GM21576 (cell line): Measurements from ENCODE around the gene DHX30.
"Not testable (repeated sequence)": the region's sequence is repeated elsewhere in the genome, so short reads cannot be mapped to it uniquely, and the experiment has no call there.

ENCODE experiments used
- ATAC-seq: cut with Tn5 transposase; IDR thresholded peaks from one replicate; pipeline ENCODE4 v1.9.1; 2021; ENCODE audit warnings: mild to moderate bottlenecking, moderate library complexity; ENCODE audit not compliant: unreplicated experiment

DHX30 gene

DNA sequence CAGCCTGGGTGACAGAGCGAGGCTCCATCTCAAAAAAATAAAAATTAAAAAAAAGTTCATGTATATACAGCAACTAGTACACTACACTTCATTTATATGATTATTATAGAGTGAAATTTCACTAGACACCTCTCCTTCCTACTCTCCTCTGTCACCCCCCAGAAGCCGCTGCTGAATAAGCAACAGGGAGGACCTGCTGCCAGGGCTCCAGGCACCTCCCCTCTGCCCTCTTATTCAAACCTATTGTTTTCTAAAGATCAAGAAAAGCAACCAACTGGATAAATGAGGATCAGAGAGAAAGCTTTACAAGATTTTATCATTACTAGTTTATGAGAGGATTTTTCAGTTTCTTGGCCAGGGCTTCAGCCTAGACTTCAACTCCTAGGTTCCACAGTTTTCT is 71.5 kb downstream of the DHX30 start:
- no peak for ATAC-seq

DNA sequence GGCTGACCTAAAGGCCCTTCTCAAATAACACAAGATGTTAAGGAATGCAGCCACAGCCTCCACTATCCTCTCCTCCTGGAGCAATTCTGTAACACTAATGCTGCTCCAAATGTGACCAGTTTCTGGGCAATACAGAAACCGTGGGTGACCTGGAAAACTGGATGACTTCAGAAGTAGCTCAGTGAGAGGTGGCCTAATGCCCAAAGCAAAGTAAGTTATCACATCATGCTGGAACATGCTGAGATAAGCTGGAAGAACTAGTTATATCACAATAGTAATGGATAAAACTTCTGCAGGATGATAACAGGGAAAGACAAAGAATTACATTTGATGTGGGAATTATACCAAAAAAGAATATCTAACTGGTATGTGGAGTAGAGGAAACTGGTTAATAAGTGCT is 72.0 kb downstream of the DHX30 start:
- no peak for ATAC-seq

- no peak for ATAC-seq
Measured at GRCh38 chr3:47877290-47877689, 74.4 kb downstream of the DHX30 start.

GRCh38 chr3:47877719-47878118 is 74.8 kb downstream of the DHX30 start:
- ATAC-seq, result no peak

DNA sequence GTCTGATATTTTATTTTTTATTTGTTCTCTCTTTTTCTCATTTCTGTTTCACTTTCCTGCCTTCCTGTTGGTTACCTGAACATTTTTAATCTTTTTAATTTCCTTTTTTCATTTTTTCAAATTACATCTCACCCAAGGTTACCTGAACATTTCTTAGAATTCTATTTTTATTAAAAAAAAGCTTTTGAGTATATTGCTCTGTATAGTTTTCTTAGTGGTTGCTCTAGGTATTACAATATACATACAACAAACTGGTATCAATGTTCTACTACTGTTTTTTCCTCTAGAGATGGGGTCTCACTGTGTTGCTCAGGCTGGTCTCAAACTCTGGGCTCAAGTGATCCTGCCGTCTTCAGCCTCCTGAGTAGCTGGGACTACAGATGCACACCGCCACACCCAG is 79.4 kb downstream of the DHX30 start:
- ATAC-seq, result no peak

DNA sequence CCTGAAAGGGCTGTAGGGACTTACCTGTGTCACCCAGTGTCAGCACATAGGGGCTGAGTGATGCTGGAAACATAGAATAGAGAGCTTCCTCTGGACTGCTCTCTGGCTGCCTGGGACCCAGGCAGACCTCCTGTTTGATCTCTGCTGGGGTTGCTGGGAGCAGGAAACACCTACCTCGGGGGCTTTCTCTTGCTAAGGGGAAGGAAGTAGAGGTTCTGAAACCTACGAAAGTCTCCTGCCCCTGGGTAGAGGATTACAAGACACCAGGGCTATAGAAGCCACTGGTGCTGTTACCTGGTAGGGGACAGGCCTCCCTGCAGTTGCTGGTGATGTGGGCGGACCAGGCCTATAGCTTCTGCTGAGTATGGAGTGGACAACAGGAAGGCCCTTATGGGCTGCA is 81.7 kb downstream of the DHX30 start:
- no peak for ATAC-seq

- ATAC-seq, result no peak
Measured at GRCh38 chr3:47885168-47885567, 82.2 kb downstream of the DHX30 start.

GRCh38 chr3:47887991-47888390 is 85.1 kb downstream of the DHX30 start:
- ATAC-seq, result not testable (repeated sequence)

GRCh38 chr3:47888986-47889757 is 86.2 kb downstream of the DHX30 start:
- ATAC-seq, result no peak

DNA sequence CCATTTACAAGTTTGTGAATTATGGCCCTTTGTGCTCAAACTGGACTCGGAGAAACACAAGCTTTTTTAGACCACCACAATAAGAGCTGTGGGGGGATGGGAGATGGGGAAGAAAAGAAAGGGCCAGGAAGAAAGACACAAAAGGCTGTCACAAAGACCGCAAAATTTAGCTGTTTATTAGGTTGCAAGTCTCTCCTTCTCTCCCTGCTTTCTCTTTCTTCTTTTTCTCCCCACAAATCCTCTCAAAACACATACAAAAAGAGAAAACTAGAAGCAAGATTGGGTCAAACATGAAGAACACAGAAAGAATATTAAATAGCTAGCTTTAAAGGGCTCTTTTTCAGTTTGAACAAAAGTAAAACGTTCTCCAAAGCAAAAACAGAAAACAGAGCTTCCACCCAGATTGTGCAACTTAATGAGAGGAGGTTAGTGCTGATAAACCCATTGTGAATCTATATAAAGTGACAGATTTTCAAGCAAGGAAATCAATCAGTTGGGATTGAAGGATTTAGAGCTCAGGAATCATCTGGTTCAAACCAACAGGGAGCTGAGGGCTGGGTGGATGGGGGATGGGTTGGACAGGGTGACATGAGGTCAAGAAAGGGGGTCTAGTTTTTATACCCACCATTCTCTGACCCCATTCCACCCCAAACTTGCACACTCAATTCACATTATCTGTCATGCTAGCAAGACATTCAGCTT is 87.3 kb downstream of the DHX30 start:
- ATAC-seq, result no peak

DNA sequence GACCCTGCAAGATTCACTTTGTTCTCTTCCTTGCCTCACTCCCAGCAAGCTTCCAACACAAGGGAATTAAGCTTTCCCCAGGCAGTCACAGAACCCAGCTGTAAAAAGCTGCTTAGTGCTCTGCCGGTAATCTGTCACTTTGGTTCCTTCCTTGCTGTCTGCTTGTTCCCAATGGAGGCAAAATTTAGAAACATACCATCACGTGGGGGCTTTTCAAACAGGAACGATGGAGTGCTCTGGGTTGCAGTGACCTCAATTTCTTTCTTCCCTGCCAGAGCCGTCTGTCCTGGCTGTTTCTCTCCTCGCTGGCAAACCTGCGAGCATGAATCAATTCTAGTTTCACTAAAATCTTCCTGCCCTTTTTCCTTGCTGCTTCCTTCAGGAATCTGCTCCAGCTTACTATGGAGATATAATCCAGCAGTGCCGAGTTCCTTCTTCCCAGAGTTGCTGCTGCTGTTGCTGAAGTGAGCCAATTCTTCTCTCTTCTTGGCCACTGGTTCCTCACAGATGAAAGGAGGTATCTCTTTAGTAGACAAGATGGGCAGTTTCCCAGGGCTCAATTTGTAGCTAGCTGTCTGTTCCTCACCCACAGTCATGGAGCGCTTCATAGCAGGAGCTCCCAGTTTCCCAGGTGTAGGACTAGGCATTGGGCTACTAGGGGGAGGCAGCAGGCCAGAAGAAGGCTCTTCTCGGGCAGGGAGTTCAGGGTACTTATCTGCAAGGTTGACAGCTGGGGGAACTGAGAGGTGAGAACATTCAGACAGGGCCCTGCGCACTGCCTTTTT is 88.1 kb downstream of the DHX30 start:
- ATAC-seq, result no peak

- no peak for ATAC-seq
Measured at GRCh38 chr3:47891613-47892005, 88.7 kb downstream of the DHX30 start.

DNA sequence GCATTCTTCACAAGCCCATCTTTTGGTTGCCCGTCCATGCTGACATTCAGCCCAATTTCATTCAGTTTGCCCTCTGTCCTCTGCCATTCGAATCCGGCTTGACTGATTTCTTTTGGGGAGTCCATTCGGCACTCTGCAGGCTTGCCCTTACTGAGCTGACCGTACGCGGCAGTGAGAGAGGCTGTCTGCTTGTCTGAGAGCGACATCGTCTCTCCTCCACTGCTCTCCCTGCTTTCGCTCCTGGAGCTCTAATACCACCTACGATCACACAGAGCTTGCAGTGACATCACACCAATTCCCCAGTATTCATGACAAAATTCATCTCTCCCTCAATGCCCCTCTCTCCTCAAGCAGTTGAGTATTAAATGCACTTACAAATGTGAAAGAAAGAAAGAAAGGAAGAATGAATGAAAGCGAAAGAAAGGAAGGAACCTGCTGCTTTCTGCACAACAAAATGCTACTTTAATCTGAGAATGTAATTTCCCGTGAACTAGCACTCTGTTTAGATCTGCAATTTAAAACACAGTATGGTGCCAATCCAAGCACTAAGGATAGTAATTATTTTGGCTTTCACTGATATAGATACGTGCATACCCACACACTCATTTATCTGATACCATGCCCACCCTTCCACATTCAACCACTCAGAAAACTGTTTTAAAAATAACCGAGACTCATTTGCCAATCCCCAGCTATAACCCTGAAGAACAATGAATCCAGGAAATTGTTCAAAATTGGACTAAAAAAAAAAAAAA is 89.5 kb downstream of the DHX30 start:
- ATAC-seq, result no peak

DNA sequence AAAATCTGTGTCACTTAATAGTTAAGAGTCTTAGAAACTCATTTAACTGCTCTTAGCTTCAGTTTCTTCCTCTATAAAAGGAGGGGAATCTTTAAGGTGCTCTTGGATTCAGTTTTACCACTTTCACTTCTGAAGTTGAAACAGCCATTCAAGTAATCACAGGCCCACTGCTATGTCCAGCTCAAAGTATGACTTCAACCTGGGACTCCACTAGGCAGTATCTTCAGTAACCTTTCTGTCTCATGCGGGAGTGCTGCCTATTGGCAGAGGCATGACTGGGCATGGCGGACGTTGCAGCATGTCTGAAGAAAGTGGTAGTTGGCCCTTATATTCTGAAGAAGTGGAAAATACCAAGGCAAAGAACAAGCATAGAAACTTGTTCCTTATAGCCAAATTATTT is 92.3 kb downstream of the DHX30 start:
- ATAC-seq, result no peak

GRCh38 chr3:47896736-47897135 is 93.8 kb downstream of the DHX30 start:
- no peak for ATAC-seq

GRCh38 chr3:47897954-47898353 is 95.0 kb downstream of the DHX30 start:
- ATAC-seq, result no peak

- no peak for ATAC-seq
Measured at GRCh38 chr3:47899495-47900108, 96.7 kb downstream of the DHX30 start.
